ENCODE measurements around the gene ALDH1L1.

The ALDH1L1 gene

DNA sequence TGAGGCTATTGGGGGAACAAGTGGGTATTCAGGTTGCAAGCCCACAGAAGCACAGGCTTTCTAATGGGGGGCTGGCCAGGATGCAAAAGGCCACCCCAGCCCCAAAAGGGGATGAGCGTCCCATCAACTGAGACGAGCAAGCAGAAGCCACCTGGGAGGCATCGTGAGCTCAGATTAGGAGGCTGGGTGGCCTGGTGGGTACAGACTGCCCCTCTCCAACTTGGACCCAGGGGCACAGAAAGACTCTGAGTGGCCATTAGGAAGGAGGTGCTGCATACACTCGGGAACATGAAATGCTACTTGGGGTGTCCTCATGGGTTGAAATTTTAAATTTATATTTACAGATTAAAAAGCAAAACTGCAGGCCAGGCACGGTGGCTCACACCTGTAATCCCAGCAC, 125.5 kb downstream of the ALDH1L1 start:
- no peak for DNase-seq (ENCODE audit: low read depth in 2 of 2)

DNA sequence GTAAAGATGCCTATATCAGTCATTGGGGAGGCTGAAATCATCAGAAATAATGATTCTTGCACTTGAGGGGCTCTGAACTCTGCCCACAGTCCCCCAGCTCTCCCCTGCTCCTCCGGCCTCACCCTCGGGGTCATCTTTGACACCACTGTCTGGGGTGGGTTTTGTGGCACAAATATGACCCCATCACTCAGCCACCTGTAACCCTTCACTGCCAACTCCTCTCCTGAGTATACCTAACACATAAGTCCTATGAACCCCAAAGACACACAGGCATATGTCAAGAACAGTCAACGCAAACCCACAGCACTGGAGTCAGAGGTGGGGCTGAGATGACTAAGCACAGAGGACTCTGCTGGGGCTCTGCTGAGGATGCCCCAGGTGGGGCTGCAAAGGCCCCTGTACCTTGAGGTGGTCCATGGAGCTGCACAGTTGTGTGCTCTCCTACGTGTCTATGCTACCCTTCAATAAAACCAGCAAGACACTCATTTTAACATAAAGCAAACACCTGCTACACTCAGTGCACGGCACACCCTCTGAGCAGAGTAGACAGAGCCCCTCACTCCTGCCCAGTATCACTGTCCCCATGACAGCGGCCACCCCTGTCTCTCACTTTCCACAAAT, 126.3 kb downstream of the ALDH1L1 start:
- DNase-seq (ENCODE audit: low read depth in 2 of 2): no peak

All from activated CD8-positive, alpha-beta memory T cell treated with anti-CD3 and anti-CD28 coated beads for 4 hours (primary cell).